DOHH2 (cell line): ENCODE data around the gene WFS1.

Experiments used
- H3F3A ChIP-seq: fragments of 200-600 bp; sonication (generic), shearing (Covaris generic); 2 replicates; pipeline ENCODE4 v1.6.0; 2016; ENCODE audit warnings: antibody characterized with exemption, mild to moderate bottlenecking; ENCODE audit not compliant: control insufficient read depth, insufficient read depth
- H3K27ac ChIP-seq: fragments of 200-600 bp; sonication (generic); 2 replicates; pipeline ENCODE4 v1.5.1; 2014; ENCODE audit warnings: low read depth, mild to moderate bottlenecking, low read length, moderate library complexity
- H3K27me3 ChIP-seq: fragments of 200-600 bp; sonication (generic); 2 replicates; pipeline ENCODE4 v1.6.1; 2014; ENCODE audit warnings: mild to moderate bottlenecking, low read length, mixed read lengths; ENCODE audit not compliant: control insufficient read depth
- H3K36me3 ChIP-seq: fragments of 200-600 bp; sonication (generic); 2 replicates; pipeline ENCODE4 v1.6.1; 2014; ENCODE audit warnings: mild to moderate bottlenecking, low read length, moderate library complexity, mixed read lengths; ENCODE audit not compliant: control insufficient read depth
- H3K4me1 ChIP-seq: fragments of 200-600 bp; sonication (generic); 2 replicates; pipeline ENCODE4 v1.6.1; 2014; ENCODE audit warnings: mild to moderate bottlenecking, low read length, mixed read lengths; ENCODE audit not compliant: control insufficient read depth
- H3K4me2 ChIP-seq: fragments of 200-600 bp; sonication (generic); 2 replicates; pipeline ENCODE4 v1.6.0; 2014; ENCODE audit warnings: mild to moderate bottlenecking, low read length, moderate library complexity
- H3K4me3 ChIP-seq: fragments of 200-600 bp; sonication (generic); 2 replicates; pipeline ENCODE4 v1.5.1; 2014; ENCODE audit warnings: mild to moderate bottlenecking, low read length, mixed read lengths
- H3K79me2 ChIP-seq: fragments of 200-600 bp; sonication (generic); 2 replicates; pipeline ENCODE4 v1.6.1; 2014; ENCODE audit warnings: mild to moderate bottlenecking, low read length, mixed read lengths; ENCODE audit not compliant: control insufficient read depth
- H3K9me2 ChIP-seq: fragments of 200-600 bp; sonication (generic); replicated peaks from 2 replicates; pipeline ENCODE4 v1.6.1; 2014; ENCODE audit warnings: mild to moderate bottlenecking, low read length, mixed read lengths; ENCODE audit not compliant: control insufficient read depth
- H3K9me3 ChIP-seq: fragments of 200-600 bp; sonication (generic); 2 replicates; pipeline ENCODE4 v1.6.1; 2014; ENCODE audit warnings: antibody characterized with exemption, low read length, mixed read lengths; ENCODE audit not compliant: control insufficient read depth, insufficient read depth
- H4K20me1 ChIP-seq: fragments of 200-600 bp; sonication (generic); 2 replicates; pipeline ENCODE4 v1.6.0; 2014; ENCODE audit warnings: low read depth, mild to moderate bottlenecking, antibody characterized with exemption, low read length, moderate library complexity; ENCODE audit not compliant: control insufficient read depth, insufficient read depth
- EZH2phosphoT487 ChIP-seq: fragments of 200-600 bp; sonication (generic); IDR thresholded peaks from 2 replicates; pipeline ENCODE4 v1.6.1; 2017; ENCODE audit warnings: borderline replicate concordance, mild to moderate bottlenecking, antibody characterized with exemption, low read length, moderate library complexity, mixed read lengths
- TF ChIP-seq, protein P1 (sequence below): fragments of 200-600 bp; sonication (generic); IDR thresholded peaks from one replicate; pipeline ENCODE4 v1.5.1; 2014; ENCODE audit warnings: antibody characterized with exemption, mild to moderate bottlenecking, low read depth, low read length; ENCODE audit not compliant: poor library complexity, severe bottlenecking

The WFS1 gene

DNA sequence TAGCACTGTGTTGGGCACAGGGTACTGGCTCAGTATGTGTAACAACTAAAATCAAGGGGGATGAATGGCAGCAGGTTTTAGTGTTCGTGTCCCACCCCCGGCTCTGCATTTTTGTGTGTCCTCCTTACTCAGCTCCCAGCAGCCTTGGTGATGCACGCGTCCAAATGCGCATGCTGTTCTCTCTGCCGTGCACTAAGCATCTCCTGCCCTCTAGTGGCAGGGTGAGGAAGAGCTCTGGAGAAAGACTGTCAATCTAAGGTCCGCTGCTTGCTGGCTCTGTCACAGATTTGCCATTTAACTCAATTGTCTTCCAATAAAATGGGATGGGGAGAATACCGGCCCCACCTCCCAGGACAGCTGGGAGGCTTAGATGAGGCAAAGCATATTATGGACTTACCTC, 61.4 kb downstream of the WFS1 start:
- no peaks in the 10 kb centered on the region for H3K27me3 ChIP-seq
- no peaks in the 10 kb centered on the region for H3F3A ChIP-seq
- no peaks in the 10 kb centered on the region for H4K20me1 ChIP-seq
- no peaks in the 10 kb centered on the region for H3K79me2 ChIP-seq
- H3K9me3 ChIP-seq, result no peaks in the 10 kb centered on the region
- no peak overlapping the region for H3K4me3 ChIP-seq
- no peaks in the 10 kb centered on the region for H3K9me2 ChIP-seq
- no peaks in the 10 kb centered on the region for H3K36me3 ChIP-seq
- TF ChIP-seq, protein P1, sequence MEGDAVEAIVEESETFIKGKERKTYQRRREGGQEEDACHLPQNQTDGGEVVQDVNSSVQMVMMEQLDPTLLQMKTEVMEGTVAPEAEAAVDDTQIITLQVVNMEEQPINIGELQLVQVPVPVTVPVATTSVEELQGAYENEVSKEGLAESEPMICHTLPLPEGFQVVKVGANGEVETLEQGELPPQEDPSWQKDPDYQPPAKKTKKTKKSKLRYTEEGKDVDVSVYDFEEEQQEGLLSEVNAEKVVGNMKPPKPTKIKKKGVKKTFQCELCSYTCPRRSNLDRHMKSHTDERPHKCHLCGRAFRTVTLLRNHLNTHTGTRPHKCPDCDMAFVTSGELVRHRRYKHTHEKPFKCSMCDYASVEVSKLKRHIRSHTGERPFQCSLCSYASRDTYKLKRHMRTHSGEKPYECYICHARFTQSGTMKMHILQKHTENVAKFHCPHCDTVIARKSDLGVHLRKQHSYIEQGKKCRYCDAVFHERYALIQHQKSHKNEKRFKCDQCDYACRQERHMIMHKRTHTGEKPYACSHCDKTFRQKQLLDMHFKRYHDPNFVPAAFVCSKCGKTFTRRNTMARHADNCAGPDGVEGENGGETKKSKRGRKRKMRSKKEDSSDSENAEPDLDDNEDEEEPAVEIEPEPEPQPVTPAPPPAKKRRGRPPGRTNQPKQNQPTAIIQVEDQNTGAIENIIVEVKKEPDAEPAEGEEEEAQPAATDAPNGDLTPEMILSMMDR, result peak; percentile 79
- no peak for TF ChIP-seq EZH2phosphoT487
- no peaks in the 10 kb centered on the region for H3K4me1 ChIP-seq
- no peak overlapping the region for H3K4me2 ChIP-seq
- no peak overlapping the region for H3K27ac ChIP-seq

DNA sequence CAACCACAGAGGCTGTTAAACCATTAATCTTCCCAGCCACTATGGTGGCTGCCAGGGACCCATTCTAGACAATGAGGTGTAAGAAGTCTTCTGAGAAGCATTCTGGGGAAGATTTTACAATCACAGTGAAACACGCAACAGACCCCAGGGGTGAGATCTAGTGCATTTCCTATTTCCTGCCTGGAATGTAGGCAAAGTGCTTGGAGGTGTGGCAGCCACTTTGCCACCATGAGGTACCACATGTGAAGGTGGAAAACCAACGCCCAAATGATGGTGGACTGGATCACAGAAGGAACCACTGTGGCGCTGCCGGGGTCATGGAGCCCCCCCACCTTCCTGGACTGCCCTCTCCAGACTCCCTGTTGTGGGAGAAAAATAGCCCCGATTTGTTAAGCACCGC, 61.8 kb downstream of the WFS1 start:
- Histone ChIP-seq H3K9me3 (no peaks in the 10 kb centered on the region), H3K4me1 (no peaks in the 10 kb centered on the region)

DNA sequence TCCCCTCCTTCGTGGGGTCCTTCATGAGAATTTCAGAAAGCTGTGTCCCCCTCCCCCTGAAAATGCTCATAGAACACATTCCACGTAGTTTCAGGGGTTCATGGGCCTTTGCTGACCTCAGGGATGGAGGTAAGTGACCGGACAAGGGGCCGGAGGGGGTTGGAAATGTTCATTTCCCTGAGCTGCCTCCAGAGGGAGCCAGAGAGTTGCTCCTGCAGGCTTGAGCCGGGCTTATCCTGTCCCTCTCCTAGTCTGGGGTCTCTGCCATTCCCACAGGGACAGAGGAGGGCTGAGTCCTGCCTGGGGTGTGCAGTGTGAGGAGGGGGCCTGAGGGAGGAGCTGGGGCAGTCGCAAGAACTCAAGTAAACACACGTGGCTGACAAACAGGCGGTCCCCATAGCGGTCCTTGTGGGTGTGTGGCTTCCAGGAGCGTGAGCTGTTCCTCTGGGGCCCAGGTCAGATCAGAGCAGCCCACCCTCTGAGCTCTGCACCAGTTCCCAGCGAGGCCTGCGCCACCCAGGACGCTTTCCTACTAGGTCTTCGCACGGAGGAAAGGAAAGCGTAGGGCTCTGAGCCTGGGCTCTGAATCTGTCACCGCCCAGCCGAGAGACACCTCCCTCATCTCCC, 62.5 kb downstream of the WFS1 start:
- no peaks in the 10 kb centered on the region for H3K27me3 ChIP-seq
- H3K79me2 ChIP-seq, result no peaks in the 10 kb centered on the region
- H4K20me1 ChIP-seq, result no peaks in the 10 kb centered on the region
- TF ChIP-seq, protein P1, result peak; percentile 87
- no peak for TF ChIP-seq EZH2phosphoT487
- H3K4me1 ChIP-seq, result no peaks in the 10 kb centered on the region
- no peak overlapping the region for H3K4me2 ChIP-seq
- H3K4me3 ChIP-seq, result no peak overlapping the region
- H3K36me3 ChIP-seq, result no peaks in the 10 kb centered on the region
- H3K27ac ChIP-seq, result no peak overlapping the region
- no peaks in the 10 kb centered on the region for H3K9me2 ChIP-seq
- H3K9me3 ChIP-seq, result no peaks in the 10 kb centered on the region
- no peaks in the 10 kb centered on the region for H3F3A ChIP-seq

More for the DNA sequence above, 61.8 kb downstream of the WFS1 start:
- H3K4me2 ChIP-seq, result no peak overlapping the region
- TF ChIP-seq, protein P1, result no peak
- no peak for TF ChIP-seq EZH2phosphoT487
- no peak overlapping the region for H3K27ac ChIP-seq
- H3F3A ChIP-seq, result no peaks in the 10 kb centered on the region
- H3K4me3 ChIP-seq, result no peak overlapping the region
- no peaks in the 10 kb centered on the region for H4K20me1 ChIP-seq
- H3K27me3 ChIP-seq, result no peaks in the 10 kb centered on the region
- H3K36me3 ChIP-seq, result no peaks in the 10 kb centered on the region
- H3K79me2 ChIP-seq, result no peaks in the 10 kb centered on the region
- no peaks in the 10 kb centered on the region for H3K9me2 ChIP-seq
